NCI-H187 treated with DMSO at 0.1 percent for 48 hours (cell line): ENCODE data around the gene WFS1.

Source experiments
- DNase-seq: peaks from one replicate; lab custom pipeline; 2025; lab: John Stamatoyannopoulos, UW

Gene WFS1

DNA sequence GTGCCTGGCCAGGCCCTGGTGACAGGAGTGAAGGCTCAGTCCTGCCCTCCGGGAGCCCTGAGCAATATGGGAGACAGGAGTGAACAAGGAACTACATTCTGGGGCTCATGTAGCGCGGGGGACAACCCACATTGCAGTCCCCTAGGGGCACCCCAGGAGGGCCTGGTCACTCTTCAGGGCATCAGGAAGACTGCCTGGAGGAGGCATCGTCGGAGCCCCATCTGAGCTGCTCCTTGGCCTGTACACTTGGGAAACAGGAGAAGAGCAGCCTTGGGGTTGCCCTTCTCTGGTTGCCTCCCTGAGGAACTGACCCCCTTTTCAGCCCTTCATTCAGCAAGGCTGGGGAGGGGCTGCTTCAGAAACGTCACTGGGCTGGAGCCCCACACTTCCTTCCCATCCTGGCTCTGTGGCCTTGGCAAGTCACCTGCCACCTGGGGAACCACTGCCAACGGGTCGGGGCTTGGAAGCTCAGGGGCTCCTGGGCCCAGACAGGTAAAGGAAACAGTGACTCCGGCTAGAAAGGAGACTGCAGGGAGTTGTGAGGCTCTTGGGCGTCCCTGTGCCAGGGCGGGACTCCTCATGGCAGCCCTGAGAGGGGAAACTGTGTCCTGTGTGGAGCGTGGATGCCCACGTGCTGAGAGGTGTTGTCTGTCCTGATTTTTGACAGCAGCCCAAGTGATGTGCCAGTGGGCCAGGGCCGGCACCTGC is 10.1 kb downstream of the WFS1 start:
- DNase-seq = no peak

DNA sequence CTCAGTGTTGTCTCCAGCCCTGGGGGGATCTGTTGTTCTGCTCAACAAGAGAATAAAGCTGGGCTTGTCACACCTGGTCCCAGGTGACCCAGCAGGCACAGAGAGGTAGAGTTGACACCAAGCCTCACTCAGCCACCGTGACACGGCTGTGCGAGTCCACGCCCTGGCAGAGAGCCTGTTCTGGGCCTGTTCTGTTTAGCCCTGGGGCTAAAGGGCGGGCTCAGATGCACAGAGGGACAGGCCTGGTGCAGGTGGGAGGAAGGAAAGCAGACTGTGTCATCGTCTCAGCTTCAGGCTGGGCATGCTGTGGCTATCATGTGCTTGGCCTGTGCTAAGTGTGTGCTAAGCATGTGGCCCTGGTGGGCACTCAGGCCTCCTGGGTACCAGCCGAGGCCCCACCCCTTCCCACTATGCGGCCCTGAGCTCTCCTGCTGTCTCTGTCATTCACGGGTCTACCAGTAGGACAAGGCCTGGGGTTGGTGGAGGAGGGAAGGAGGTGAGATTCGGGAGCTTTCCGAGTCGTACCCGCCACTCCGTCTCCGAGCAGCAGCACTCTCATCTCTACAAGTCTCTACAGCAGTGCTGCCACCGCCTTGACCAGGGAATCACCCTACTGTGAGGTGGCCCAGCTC is 10.8 kb downstream of the WFS1 start:
- no peak for DNase-seq

DNA sequence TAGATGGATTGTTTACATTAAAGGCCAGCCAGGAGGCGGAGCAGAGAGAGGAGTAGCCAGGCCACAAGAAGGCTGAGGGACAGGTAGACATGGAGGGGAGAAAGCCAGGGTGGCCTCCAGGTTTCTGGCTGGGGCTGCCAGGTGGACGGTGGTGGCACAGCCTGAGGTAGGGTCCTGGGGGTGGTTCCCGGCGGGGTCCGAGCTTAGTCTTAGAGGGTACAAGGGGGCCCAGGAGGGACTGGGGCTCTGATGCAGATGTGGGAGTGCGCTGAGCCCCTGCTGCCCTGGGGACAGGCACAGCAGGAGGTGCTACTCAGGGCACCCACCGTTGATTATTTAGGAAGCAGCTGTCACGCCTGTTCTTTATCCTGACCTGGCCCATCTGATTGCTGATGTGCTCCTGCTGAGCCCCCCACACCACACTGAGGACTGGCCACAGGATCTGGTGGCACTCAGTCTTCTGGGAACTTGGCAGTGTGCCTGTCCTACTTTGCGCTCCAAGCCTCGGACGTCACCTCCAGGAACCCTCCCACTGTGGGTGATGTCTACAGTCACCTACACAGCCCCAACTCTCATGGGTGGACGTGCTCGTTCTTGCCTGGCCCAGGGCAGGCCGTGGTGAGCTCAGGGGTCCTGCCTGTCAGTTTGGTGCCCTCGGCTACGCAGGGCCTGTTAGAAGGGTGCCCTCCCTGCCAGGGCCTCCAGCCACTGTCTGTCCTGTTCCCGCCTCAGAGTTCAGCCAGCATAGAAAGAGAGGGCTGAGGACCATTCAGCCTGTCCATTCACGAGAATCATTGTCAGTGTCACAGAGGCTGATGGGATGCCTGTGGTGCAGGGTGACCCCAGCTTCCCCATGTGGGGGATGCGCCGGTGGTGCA is 12.0 kb downstream of the WFS1 start:
- DNase-seq = no peak

DNA sequence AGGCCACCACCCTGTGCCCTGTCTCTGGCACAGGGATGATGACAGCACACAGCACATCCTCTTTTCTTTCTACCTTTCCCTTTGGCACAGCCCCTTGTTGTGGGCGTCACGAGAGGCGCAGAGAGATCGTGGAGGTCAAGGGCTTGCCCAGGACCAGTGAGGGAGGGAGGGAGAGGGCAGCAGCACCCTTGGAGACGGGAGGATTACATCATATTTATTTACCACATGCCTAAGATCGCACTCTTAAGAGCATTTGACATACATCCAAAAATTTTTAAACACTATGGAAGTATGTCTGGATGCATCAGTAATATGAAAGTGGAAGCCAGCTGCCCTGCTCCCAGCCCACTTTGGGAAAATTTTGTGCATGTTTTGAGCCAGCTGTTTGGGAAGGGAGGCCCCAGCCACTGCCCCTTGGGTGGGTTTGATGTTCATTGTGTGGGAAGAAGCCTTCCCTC is 12.7 kb downstream of the WFS1 start:
- no peak for DNase-seq

DNA sequence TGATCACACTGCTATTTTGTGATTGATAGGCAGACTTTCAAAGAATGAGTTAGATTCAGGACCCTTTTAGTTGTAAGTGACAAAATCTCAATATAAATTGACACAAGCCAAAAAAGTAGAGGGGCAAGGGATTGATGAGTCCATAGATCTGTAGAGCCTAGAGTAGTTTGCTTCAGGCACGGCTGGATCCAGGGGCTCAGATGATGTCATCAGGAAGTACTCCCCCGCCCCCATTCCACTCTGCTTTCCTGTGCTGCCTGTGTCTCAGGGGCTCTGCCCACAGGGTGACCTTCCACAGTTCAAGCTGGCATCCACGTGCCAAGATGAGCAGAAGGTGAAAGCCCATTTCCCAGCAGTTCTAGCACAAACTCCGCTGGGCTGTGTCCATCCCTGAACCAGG is 13.6 kb downstream of the WFS1 start:
- DNase-seq = no peak

DNA sequence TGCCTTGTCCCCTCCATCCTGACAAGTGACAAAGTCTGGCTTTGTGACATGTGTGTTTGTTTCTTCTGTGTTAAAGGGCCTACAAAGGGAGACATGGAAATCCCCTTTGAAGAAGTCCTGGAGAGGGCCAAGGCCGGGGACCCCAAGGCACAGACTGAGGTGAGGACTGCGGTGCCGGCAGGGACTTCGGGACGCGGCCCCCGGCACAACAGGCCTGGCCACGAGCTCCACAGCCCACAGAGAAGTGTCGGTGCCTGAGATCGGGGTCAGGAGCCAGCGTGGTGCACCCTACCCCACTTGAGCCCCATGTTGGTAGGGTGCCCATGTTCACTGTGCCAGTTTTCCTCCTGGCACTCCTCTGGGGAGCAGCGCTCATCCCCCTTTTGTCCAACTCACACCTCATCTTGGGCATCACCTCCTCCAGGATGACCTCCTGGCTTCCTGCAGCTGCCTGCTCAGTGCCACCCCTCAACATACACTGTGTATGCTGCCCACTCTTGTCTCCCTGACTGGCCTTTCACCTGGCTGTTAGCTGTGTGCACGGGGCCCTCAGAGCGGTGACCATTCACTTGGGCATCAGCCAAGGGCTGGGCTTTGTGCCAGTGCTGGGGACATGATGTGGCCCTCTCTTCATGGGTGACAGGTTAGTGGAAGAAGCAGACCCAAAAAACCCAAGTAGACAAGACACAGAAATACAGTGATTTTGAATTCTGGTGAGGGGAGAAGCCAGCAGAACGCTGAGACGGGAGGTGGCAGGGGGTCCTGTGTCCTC is 17.6 kb downstream of the WFS1 start:
- no peak for DNase-seq

DNA sequence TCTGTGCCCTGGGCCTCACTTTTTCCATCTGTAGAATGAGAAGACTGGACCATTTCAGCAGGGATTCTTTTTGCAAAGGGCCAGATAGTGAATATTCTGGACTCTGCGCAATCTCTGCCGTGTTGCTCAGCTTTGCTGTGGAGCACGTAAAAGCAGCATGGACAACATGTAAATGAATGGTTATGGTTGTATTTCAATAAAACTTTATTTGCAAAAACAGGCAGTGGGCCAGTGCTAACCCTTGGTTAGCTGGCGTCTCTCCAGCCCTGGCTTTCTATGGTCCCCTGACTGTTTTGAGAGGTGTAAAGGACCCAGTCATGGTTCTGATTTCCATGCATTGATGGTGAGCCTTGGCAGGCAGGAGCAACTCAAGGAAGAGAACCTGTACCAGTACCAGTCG is 18.7 kb downstream of the WFS1 start:
- DNase-seq = no peak

DNA sequence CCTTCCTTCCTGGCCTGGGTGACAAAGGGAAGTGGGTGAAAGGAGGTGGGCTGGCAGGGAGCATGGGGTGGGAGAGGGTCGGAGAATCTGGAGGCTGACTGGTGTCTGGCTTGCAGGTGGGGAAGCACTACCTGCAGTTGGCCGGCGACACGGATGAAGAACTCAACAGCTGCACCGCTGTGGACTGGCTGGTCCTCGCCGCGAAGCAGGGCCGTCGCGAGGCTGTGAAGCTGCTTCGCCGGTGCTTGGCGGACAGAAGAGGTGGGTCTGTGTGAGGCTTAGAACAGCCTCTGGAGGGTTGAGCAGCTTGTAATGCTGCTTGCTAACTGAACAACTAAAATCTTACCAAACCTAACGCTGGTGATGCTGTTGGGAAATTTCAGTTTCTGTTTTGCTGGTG is 19.2 kb downstream of the WFS1 start:
- DNase-seq = no peak

DNA sequence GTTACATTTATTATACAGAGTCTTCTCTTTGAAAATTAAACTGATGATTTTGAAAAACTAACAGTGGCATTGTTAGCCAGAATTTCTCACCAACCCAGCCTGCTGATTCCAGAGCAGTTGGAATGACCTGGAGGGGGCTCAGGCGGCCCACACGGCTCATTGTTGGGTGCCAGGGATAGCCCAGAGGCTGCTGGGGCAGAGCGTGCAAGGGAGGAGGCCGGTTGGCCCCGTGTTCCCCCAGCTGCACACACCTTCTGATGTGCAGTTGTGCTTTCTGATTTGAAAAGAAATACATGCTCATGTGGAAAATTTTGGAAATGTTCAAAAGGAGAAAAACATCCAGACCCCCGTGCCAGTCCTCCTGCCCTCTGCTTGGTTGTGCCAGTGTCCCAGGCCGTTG is 20.6 kb downstream of the WFS1 start:
- DNase-seq = no peak

DNA sequence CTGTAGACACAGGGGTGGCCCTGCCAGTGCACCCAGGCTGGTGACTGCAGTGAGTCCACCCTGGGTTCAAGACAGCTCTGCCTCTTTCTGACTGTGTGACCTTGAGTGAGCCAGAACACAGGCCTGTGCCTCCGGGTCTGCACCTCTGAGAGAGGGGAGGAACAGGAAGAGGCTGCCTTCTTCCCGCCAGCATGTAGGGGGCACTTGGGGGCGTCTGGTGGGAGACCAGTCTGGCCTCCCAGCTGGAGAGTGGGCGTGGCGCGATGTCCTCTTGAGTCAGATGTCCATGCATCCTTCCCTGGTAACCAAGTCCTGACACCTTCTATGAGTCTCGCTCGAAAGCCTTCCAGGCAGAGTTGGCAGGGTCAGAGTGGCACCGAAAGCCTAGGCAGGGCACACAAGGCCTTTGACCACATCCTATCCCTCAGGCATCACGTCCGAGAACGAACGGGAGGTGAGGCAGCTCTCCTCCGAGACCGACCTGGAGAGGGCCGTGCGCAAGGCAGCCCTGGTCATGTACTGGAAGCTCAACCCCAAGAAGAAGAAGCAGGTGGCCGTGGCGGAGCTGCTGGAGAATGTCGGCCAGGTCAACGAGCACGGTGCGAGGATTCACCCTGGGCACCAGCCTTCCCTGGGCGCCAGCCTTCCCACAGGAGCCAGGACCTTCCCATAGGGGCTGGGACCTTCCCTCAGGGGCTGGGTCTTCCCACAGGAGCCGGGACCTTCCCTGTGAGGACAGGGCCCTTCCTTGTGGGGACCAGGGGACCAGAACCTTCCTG is 21.3 kb downstream of the WFS1 start:
- no peak for DNase-seq

DNA sequence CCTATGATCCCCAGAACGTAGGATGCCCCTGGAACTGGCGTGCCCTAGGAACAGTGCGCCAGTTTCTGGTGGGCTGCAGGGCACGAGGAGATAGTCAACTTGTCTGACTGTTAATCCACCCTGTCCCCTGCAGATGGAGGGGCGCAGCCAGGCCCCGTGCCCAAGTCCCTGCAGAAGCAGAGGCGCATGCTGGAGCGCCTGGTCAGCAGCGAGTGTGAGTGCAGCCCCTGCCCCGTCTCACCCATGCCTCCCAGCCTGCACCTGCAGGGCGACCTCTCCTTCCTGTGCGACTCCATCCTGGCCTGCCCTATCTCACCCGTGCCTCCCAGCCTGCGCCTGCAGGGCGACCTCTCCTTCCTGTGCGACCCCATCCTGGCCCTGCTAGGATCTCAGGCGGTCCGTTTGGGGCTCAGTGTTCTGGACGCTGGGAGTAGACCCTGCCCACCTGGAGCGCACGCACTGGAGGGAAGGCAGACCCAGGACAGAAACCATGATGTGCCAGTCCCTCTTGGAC is 22.2 kb downstream of the WFS1 start:
- DNase-seq = no peak

DNA sequence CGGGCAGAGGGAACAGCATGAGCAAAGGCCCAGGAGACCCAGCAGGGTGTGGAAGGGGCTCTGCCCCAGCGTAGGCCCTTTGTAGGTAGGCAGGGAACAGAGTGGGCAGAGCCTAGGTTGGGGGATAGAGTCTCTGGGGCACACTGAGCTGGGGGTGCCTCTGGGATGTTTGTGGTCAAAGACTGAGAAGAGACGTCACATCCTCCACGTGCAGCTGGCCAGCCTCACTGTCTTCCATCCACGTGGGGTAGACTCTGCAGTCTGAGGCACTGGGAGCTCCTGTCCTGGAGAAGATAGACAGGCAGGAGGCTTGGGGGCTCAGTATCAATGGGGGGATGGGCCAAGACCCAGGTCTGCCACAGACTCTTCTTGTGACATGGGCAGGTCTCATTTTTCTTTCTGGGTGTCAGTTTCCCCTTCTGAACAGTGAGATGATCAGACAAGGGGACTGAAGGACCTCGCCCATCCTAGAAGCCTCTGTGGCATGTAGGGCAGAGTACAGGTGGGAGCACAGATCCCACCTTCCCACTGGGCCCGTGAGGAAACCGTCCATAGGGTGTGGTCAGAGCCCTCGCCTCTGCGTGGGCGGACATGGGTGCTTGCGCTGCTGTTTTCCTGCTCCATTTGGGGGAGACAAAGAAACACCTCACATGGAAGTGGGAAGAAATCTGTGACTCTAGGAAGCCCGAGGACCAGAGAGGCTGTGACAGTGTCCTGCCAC is 22.9 kb downstream of the WFS1 start:
- DNase-seq = no peak

DNA sequence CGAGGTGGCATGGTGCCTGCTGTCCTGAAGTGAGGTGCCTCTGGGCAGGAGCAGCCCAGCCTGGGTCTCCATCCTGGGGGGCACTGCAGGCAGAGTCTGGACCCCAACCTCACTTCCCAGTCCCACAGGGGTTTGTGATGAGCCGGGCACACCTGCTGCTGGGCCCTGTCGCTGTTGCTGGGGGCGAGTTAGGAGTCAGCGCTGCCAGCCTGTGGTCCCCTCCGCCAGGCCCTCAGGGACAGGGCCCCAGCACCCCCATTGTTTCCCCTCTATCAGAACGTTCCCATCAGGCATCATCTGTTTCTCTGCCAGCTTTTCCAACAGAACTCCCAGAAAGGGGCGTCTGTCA is 23.4 kb downstream of the WFS1 start:
- DNase-seq = no peak

DNA sequence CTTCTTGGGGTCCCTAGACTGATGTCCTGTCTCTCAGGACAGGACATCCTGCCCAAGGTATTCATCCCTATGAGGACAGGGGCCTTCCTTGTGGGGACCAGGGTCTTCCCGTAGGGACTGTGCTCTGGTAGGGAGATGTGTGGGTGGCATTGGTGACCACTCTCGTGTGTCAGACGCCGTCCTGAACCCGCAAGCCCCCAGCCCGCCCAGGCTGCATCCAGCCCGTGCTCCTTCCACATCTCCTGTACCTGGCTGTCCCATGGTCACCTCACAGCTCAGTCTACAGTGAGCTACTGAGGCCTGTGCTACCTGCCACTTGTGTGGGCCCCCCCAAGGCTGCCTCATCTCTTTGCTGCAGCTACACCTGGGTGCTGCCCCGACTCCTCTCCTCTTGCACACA is 24.0 kb downstream of the WFS1 start:
- no peak for DNase-seq

DNA sequence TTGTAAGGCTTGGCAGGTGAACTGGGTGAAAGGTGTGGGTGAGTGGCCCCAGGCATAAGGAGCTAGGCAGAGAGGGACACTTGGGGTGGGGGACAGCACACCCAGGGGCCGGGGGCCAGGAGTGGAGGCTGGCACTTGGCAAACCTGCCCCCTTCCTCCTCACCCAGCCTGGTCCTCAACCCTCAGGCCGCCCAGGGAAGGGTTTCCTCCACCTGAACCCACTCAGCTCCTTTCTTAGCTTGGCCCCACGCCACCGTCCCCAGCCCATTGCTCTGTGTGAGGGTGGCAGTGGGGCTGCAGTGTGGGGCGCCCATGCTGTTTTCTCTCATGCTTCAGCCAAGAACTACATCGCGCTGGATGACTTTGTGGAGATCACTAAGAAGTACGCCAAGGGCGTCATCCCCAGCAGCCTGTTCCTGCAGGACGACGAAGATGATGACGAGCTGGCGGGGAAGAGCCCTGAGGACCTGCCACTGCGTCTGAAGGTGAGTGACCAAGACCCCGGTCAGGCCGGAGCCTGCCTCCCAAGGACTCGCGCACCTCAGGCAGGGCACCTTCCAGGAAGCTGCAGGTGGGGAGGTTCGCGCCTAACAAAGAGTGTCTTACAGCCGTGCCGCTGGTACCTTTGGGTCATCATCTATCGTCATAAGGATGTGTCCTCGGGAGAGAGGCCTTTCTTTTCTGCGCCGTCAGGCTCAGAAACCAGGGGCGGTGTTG is 25.2 kb downstream of the WFS1 start:
- DNase-seq = no peak

DNA sequence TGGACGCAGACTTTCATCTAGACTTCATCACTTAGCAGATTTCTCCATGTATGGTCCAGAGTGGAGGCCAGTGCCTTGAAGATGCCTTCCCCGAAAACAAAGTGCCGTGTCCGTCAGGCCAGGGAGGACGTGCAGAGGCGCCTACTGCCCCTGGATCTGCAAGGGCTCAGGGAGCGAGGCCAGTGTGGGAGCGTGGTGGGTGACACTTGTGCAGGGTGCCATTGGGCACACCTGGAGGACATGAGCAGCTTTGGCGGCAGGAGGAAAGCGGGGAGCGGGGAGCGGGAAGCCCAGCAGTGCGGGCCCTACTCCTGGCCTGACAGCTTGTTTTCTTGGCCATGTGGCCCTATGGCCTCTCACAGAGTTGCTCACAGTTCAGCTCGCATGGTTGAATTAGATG is 25.8 kb downstream of the WFS1 start:
- no peak for DNase-seq

DNA sequence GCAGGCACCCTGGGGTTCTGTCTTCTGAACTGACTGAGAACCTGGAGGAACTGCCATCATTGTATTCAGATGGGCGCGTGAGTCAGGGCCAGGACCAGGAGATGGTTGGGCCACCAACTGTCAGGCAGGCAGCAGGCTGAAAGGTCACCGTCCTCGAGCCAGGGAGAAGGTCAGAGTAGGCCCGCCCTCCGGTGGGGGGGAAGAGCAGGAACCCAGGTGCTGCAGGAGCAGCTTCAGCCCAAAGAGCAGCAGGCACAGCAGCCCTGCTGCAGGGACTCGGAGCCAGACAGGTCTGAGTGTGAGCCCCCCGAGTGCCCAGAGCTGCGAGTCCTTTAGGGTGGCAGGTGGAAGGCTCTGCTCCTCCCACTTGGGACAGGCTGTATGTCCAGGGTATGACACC is 26.4 kb downstream of the WFS1 start:
- no peak for DNase-seq

DNA sequence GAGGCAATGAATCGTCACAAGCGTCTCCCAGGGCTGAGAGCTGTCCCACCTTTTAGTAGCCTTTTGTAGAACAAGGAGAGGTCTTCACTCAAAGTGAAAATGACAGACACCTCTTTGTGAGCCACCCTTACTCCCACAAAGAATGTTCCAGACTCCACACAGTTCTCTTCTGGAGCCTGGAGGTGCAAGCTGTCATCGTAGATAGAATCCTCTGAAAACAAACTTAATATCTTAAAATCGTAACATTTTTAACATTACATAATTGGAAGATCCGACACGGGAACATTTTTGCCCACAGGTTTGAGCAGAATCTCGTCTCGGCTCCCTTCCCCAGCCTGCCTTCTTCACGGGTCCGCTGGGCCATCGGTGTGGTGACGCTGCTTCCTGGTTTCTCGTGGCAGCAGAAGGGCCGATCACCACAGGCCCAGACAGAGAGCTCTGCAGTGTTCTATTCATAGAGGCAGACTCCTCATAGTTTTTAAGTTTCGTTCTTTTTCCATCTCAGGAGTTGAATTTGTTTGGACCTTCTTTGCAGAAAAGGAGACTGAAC is 27.7 kb downstream of the WFS1 start:
- no peak for DNase-seq

DNA sequence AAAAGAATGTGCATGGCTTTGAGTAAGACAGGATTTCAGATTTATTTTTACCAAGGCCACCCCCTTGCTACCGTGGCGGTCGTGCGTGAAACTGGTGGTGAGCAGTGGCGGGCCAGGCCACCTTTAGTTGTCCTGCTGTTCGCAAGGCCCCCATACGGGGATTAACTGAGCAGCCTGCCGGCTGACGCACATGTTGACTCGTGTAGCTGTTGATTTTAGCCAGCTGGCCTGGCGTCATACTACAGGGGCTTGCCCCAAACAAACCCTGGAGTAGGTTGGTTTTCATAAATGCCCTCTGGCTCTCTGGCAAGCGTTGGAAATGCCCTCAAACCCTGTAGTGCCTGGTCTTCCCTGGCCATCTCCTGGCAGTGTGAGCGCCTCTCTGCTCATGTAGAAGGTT is 28.4 kb downstream of the WFS1 start:
- DNase-seq = no peak

DNA sequence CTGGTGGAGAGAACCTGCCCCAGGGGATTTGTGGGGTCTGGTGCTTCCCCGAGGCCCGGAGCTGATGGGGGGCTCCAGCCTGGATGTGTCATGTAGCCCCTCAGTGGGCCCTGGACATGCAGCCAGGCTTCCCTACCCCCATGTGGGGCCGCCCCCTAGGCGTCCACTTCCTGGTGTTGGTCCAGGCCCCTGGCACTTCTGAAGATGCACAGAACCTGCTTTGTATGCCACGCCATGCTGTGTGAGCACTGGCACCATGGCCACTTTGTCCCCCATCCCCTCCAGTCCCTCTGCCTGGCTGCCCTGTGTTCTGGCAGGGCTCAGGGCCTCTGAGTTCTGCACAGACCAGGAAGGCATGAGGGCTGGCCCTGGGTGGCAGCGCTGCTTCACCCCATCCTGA is 29.2 kb downstream of the WFS1 start:
- DNase-seq = no peak
